Activated CD4-positive, CD25-positive, alpha-beta regulatory T cell treated with anti-CD3 and anti-CD28 coated beads, Interleukin-2, amount 50 U/mL, for 72 hours (primary cell): Measurements from ENCODE around the gene UCN2.
A peak's percentile ranks its signal among the peaks of the same experiment; 100 is the strongest.
"Not testable (repeated sequence)": the region's sequence is repeated elsewhere in the genome, so short reads cannot be mapped to it uniquely, and the experiment has no call there.

Experiments
- DNase-seq: peaks from one replicate; pipeline ENCODE4 v3.0.0; 2021

UCN2 gene

GRCh38 chr3:48560648-48561018 lies 2.9 kb downstream of the UCN2 start:
- no peak for DNase-seq

GRCh38 chr3:48558493-48559134 lies 5.0 kb downstream of the UCN2 start:
- no peak for DNase-seq

DNA sequence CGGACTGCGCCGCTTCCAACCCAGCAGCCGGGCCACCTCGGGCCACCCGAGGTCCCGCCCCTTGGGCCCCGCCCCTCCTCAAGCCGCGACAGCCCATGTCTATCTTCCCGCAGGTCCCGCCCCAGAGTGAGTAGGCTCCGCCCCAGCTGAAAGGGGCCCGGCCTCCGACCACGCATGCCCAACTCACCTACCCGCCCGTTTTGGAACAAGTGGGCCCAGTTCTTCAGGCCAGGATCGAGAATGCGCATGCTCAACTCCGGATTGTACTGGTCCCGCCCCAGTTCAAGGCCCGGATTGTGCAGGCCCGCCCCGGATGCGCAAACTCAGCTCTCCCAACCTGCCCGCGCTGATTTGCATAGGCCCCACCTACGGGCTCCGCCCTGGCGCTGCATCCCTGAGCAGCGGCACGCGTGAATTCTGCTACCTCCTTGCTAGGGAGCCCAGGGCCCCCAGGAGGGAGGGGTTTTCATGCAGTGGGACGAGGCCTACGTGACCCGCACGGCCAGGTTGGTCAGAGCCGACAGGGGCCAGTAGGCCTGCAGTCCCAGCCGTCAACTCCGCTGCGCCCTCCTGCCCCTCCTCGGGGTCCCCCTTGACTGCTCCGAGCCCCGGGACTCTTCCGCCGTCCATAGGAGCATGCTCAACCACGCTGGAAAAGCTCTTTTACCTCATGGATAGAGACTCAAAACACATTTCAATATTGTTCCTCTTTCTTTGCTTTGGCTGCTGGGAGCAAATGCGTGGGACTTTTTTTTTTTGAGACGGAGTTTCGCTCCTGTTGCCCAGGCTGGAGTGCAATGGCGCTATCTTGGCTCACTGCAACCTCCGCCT lies 6.6 kb downstream of the UCN2 start, which contains the start of gene PFKFB4:
Gene PFKFB4, minus strand, starts transcription at position 8 of the 831 bp plus-strand sequence. CDS start 26 bp downstream, outside the sequence.
- peak; percentile 99 for DNase-seq

DNA sequence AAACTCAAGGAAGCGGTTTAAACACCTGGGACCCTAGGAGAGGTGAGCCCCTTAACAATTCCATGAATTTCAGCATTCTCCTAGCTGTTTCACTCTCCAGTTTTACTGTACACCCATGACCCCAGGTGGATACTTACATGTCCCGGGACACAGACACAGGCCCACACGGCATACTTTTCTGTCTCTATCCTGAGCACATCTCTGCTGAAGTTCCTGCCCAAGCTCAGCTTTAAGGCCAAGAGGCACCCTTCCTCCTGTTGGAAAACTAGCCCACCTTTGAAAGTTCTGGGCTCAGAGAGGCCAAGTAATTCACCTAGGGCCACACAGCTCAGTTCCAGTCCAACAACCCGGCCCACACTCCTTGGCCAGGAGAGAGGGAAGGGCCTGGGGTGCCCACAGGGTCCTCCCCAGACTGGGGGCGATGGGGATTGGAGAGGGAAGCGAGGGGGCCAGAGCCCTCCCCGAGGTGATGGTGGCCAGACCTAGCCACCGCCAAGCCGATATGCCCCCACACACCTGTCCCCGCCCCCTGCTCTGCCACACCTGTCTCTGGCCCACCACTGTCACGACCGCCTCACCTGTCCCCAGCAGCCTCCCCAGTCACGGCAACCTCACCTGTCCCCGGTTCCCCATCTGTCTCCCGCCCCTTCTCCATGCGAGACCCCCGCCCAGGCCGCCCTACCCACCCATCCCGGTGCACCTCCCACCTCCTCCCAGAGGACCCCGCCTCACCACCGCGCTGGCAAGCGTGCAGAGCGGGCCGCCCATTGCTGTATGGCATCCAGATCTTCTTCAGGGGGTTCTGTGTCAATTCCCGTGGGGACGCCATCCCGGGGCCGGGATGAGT lies 7.4 kb downstream of the UCN2 start:
- no peak for DNase-seq

DNA sequence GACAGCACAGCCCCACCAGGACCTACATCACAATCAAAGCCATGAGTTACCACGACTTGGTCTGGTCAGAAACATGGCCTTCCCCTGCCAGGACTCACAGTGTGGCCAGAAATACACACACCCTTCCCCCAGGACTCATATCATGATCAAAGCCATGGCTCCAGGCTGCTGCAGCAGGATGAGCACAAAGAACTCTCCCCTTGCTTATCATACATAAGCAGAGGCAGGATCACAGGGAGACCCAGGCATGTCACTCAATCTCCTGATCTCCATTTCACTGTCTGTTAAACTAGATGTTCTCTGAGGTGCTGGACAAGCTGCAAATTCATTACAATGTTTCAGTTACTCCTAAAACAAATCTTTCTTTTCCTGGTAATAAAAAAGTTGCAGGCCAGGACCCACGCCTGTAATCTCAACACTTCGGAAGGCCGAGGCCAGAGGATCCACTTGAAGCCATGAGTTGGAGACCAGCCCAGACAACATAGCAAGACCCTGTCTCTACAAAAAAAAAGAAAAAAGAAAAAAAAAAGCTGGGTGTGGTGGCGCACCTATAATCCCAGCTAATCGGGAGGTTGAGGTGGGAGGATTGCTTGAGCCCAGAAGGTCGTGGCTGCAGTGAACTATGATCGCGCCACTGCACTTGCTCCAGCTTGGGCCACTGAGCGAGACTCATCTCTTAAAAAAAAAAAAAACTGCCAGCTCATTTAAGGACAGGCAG lies 8.2 kb downstream of the UCN2 start:
- no peak for DNase-seq

- no peak for DNase-seq
These were observed 9.4 kb downstream of the UCN2 start for GRCh38 chr3:48553886-48554845.

GRCh38 chr3:48553361-48553760 lies 10.2 kb downstream of the UCN2 start:
- DNase-seq = no peak

DNA sequence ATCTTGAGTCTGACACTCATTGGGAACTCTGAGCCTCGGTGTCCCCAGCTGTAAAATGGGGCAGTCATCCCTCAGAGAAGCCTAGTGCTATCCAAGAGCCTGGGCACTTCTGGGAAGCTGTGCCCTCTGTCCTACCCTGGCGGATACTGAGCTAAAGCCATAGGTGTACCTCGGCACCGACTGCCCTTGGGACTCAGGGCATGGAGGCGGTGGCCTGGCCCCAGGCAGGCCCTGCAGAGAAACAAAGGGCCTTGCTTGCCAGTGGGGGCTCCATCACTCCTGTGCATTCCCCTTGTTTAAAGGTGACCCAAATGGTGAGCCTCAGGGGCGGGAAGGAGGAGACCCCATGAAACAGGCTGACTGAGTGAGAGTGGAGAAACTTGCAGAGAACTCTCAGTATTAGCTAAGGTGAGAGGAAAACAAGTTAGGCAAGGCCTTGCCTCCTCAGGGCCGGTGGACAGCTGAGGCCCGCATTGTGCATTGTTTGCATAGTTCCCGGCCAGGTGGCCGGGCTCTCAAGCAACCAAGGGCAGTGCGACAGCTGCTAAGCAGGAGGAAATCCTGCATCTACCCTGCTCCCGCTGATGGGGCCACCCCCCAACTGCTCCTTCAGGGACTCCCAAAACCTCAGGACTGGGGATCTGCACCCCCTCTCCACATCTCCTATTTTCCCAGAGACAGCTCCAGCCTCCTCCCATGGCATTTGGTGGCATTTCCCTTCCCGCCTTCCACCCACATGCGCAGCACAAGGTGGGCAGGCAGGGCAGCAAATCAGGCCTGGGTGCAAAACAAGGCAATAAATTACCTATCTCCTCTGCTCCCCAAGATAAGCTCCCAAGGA lies 11.2 kb downstream of the UCN2 start:
- DNase-seq = no peak

GRCh38 chr3:48551651-48552050 lies 11.9 kb downstream of the UCN2 start:
- DNase-seq = not testable (repeated sequence)

DNA sequence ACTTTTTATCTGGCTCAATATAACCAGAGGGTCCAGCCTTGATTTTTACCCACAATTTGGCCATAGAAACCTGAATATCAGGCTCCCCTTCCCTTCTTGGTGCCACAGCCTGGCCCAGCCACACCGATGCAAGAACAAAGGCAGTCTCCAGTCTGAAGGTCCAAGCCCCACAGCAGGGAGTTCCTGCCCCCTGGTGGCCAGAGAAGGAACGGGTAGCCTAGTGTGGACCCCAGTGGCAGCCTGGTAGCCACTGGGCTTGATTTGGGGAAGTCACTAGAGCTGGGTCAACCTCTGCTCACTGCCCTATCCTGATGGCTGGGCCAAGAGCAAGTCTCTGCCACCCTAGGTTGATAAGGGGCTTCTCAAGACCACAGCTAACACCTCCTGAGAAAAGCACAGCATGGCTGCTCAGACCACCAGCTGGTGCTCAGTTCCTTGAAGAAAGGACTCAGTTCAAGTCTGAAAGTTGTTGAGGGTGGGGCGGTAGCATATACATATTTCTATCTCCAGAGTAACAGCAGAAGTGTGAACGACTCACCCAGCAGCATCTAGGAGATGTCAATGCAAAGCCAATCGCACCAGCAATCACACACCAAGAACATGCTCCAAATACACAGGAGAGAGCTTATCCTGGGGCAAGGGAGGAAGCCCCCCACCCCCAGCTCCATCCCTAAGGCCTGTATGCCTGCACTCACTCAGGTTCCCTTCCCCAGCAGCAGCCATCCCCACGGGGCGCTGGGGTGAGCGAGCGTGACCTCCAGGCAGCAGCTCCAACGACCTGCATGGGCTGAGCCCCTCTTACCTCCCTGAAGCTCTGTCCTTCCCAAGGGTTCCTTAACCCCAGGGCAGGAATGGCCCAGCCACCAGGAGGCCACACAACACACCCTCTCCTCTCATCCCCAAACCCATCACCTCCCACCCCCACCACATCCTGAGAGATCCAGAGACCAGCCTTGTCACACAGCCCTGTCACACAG lies 14.6 kb downstream of the UCN2 start:
- peak; percentile 86 for DNase-seq

DNA sequence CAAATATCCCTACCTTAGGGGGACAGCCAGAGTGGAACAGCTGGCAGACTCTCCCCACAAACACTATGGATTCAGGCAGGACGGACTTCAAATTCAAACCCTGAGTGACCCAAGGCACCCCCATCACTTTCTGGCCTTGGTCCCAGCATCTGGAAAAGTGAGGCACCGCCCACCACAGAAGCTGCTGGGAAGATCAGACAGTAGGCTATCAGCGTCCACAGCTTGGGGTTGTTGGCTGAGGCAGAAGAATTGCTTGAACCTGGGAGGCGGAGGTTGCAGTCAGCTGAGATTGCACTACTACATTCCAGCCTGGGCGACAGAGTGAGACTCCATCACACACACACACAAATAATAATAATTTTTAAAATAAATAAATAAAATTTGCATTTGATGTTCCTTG lies 15.5 kb downstream of the UCN2 start:
- no peak for DNase-seq

- no peak for DNase-seq
These were observed 17.3 kb downstream of the UCN2 start for GRCh38 chr3:48546203-48546829.

GRCh38 chr3:48544141-48544540 lies 19.4 kb downstream of the UCN2 start:
- no peak for DNase-seq

DNA sequence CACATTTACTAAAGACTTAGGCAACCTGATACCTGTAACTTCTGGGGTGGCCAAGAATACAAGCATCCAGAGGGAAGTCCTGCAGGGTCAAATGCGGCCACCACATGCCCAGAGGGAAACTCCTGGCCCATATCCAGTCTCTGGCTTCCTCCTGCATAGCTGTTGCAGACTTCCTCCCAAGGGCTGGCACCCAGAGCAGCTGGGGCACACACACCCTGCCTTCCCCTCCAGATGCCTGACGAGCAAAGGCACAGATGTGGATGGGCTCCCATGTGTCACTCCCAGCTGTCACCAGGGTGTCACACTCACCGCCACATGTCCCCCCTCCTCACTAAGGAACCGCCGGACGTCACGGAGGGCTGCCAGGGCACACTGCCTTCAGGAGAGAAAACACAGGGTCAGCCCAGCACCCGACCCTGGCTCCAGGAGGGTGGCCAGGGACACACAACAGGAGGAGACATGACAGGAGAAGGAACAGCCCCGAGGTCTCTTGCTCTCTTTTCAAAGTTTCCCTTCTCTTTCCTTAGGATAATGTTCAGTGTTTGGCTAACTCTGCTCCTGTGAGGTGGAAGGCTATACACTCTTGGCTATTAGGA lies 20.2 kb downstream of the UCN2 start:
- DNase-seq = no peak

DNA sequence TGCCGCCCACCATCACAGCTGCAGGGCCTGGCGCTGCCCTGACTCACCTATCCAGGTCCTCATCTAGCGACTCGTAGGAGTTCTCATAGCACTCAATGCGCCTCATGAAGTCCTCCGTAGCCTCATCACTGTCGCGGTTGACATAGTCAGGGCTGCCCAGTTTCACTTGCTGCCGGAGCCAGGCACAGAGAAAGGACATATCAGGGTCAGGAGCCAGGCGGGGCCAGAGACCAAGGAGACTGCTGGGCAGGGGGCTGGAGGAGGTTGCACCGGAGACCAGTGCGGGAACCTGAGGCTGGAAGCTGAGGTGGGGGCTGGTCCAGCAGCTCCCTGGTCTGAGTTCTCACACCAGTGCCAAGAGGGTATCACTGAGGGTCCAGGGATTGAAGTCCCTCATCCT lies 25.1 kb downstream of the UCN2 start:
- DNase-seq = no peak

GRCh38 chr3:48536785-48537184 lies 26.8 kb downstream of the UCN2 start:
- DNase-seq = no peak

DNA sequence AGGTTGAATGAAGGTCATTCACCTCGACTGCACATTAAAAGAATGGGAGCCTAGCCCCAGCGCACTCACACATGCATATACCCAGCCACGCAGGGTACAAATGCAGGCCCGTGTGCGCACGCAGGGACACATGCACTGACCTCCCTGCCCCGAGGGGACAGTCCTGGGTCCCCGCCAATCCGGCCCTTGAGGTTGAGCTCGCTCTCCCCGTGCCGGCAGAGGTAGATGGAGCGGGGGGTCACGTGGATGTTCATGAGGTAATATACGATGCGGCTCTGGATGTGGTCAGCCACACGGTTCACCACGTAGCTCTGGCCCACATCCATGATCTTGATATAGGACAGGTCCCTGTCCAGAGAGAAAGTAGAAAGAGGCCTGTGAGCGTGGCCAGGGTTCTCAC lies 27.5 kb downstream of the UCN2 start:
- DNase-seq = no peak

GRCh38 chr3:48535578-48535977 lies 28.0 kb downstream of the UCN2 start:
- DNase-seq = no peak

DNA sequence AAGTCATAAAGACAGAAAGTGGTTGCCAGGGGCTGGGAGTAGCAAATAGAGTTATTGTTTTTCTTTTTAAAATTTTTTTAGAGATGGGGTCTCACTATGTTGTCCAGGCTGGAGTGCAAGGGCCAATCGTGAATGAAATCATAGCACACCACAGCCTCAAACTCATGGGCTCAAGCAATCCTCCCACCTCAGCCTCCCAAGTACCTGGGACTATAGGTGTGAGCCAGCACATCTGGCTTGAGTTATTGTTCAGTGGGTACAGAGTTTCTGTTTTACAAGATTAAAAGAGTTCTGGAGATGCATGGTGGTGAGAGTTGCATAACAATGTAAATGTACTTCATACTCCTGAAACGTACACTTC lies 30.6 kb downstream of the UCN2 start:
- no peak for DNase-seq
